Renal cortical epithelial cell (primary cell): ENCODE results near the gene PLA2G6. TPM values are rescaled to one million over a fixed set of nuclear protein-coding genes. Genes with fewer than 3 reads are reported as not detected.
"Not testable (repeated sequence)": the region's sequence is repeated elsewhere in the genome, so short reads cannot be mapped to it uniquely, and the experiment has no call there.

ENCODE experiments used
- DNase-seq: peaks from one replicate; pipeline ENCODE4 v3.0.0-alpha.2; 2011; ENCODE audit warnings: low read depth
- total RNA-seq: library from RNA; depleted of rRNA; stranded (reverse); fragments of >200 nt; gene quantifications from 2 replicates; pipeline ENCODE4 v1.2.3, GENCODE V29; 2014

The PLA2G6 gene
- total RNA-seq, 1 donor from 2014 or later: 25.0 TPM

- DNase-seq: no peak
These were observed 9.0 kb upstream of the PLA2G6 start for GRCh38 chr22:38190581-38190980.

DNA sequence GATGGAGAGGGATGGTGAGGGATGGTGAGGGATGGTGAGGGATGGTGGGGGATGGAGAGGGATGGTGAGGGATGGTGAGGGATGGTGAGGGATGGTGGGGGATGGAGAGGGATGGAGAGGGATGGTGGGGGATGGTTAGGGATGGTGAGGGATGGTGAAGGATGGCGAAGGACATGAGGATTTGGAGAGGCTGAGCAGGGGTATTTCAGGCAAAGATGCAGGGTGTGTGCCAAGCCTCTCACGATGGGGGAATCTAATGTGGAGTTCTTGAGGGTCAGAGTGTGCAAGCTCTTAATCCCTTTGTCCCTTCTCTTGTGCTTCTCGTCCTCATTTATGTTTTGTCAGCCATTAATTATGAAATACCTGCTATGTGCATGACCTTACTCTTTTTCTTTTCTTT lies 7.5 kb upstream of the PLA2G6 start:
- no peak for DNase-seq

GRCh38 chr22:38187413-38188212 lies 6.0 kb upstream of the PLA2G6 start:
- peak; percentile 80 for DNase-seq

DNA sequence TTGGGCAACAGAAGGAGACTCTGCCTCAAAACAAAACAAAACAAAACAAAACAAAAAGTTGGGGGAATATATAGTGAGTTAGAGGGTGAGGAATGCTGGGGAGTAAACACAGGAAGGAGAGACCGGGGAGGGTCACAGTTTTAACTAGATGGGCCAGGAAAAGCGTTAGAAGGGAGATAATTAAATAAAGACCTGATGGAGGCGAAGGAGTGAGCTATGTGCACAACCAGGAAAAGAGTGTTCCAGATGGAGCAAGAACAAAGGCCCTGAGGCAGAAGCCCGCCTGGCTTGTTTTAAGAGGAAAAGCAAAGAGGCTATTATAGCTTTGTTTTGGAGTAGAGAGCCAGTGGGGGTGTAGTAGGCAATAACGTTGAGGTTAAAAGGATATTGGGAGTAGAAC lies 4.8 kb upstream of the PLA2G6 start:
- no peak for DNase-seq

DNA sequence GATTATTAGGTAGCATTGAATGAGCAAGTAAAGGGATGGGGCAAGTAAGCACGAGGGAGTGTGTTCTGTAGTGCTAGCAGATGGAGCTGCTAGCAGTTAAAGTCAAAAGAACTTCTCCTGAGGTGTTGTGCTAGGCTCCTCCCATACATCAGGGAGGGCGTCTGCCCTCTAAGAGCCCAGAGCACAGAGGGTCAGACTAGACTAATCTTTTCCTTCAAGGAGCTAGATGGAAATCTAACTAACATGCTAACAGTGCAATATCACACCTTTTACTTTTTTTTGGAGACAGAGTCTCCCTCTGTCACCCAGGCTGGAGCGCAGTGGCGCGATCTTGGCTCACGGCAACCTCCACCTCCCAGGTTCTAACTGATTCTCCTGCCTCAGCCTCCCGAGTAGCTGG lies 3.2 kb upstream of the PLA2G6 start:
- no peak for DNase-seq

DNA sequence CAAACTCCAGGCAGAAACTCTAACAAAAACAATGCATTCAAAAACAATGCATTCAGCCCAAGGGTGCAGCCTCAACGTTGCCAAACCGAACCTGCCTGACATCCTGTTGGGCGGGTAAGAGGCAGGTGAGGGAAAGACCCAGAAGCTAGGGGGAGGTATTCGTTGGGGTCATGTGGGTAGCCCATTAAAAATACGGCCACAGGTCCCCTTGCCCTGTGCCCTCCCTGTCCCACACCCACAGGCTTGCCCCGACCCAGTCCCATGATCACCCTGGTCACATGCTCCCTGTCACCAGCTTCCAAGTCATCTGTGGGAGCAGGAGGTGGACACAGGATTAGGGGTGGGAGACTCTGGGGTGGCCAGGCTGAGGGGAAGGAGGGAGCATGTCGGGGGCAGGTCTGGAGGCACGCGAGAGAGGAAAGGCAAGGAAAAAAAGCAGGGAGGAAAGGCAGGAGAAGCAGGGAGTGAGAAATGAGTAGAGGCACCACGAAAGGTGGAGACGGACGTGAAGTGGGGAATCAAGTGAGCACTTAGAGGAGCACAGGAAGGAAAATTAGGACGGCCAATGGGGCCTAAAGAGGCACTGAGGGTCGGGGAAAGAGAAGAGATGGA lies 683 bp downstream of the PLA2G6 start:
- peak; percentile 76 for DNase-seq

- not testable (repeated sequence) for DNase-seq
These were observed 3.1 kb downstream of the PLA2G6 start for GRCh38 chr22:38178605-38178937.

GRCh38 chr22:38177926-38178604 lies 3.6 kb downstream of the PLA2G6 start:
- peak; percentile 91 for DNase-seq

DNA sequence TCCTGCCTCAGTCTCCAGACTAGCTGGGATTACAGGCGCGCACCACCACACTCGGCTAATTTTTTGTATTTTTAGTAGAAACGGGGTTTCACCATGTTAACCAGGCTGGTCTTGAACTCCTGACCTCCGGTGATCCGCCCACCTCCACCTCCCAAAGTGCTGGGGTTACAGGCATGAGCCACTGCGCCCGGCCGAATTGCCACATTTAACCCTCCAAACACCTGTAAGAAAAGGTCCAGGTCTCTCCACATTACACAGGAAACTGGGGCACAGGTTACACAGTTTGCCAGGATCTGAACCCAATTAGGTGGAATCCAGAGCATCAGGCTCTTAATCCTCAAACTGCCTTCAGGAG lies 4.1 kb downstream of the PLA2G6 start:
- DNase-seq: not testable (repeated sequence)

- DNase-seq: no peak
These were observed 4.6 kb downstream of the PLA2G6 start for GRCh38 chr22:38177044-38177443.

- peak; percentile 79 for DNase-seq
These were observed 5.4 kb downstream of the PLA2G6 start for GRCh38 chr22:38176170-38176741.

DNA sequence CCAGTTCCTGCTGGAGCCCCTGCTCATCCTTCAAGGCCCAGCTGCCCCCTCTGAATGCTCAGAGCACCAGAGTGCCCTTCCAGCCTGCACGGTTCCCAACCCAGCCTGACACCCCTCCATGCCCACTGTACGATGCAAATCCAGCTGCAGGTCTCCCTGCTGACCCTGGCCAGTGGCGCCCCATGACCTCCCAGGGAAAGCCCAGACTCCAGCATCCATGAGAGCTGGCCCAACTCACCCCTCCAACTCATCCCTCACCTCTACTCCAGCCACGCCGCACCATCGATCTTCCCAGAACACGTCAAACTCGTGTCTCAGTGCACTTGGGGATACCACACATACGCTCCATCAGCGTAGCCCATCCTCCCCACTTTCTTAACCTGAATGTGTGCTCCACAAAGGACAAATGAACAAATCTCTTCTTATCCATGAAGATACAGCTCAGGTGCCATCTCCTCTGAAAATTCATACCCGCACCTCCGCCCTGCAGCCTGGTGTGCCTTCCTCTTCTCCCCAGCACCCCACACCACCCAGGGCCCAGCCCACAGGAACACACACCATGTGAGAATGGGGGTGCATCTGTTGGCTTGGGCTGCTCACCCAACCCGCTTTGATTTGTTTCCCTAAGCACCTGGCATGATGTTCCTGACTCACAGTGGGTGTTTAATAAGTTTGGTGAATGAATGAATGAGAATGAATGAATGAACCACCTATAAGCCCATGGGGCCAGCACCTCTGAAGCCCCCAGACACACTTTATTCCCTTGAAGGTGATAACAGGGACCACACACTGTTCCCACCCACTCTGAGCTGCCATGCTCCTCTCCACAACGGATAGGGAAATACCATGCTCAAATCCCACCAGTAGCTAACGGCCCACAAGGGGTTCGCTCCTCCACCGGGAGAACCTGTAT lies 6.2 kb downstream of the PLA2G6 start:
- no peak for DNase-seq

DNA sequence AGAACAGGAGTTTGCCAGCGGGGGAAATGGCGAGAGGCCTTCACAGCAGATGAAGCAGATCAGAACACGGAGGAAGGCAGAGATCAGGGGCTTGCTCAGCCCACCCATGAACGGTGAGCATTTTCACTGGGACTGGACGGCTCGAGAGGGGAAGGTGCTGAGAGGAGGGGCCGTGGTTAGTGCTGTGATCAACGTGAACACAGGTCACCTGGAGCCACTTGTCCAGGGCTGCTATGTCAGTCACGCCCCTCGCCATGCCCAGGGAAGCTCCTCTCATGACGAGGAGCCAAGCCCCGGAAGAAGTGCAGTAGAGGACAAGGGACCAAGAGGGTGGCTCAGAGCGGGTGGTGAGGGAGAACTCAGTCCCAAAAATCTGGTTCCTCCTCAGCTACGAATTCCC lies 7.0 kb downstream of the PLA2G6 start:
- no peak for DNase-seq

GRCh38 chr22:38173641-38173906 lies 8.1 kb downstream of the PLA2G6 start:
- no peak for DNase-seq

GRCh38 chr22:38172832-38173640 lies 8.6 kb downstream of the PLA2G6 start:
- no peak for DNase-seq

GRCh38 chr22:38171927-38172831 lies 9.5 kb downstream of the PLA2G6 start:
- no peak for DNase-seq

- no peak for DNase-seq
These were observed 11.2 kb downstream of the PLA2G6 start for GRCh38 chr22:38170469-38170868.

DNA sequence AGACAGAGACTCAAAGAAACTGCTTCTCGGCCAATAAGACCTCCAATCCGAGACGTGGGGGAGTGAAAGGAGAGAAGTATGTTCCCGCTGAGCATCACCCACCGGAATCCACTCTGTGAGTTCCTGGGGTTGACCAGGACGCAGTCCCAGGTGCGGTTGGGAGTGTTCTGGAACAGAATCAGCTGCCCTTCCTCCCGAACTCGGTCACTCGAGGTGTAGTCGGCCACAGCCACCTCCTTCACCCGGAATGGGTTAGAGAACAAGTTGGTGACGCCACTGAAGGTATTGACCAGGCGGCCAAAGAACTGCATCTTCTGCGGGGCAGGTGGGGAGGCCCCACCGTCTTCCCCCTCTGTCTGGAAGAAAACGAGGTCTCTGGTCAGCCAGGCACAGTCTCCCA lies 12.5 kb downstream of the PLA2G6 start:
- no peak for DNase-seq

GRCh38 chr22:38167988-38168407 lies 13.6 kb downstream of the PLA2G6 start:
- DNase-seq: no peak
